ENCODE results near the gene PYGB.

The PYGB gene

DNA sequence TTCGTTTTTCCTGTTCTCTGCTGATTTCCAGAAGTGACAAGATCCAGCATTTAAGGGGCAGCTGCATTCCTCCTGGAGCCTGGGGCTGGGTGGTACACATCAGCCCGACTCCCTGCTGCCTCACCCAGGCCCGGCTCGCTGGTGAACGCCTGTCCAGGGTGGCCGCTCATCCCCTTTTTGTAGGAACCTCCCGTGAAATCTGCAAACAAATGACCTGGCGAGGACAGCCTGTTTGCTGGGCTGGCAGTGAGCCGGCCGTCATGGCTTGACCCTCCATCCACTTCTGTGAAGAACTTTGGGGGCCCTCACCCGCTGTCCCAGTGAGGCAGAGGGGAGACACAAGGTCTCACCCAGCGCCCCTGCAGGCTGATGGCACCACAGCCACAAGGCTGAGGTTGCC lies 39.0 kb downstream of the PYGB start:
- DNase-seq (ENCODE audit: insufficient read length, low spot score): no peak
- FAIRE-seq: no peak
- TF ChIP-seq SPI1 (IDR thresholded peaks at IDR 0.05; ENCODE audit: low read depth, low read length): no peak
- no peak for TF ChIP-seq POLR2A (IDR thresholded peaks at IDR 0.05; ENCODE audit: low read depth, low read length)
- TF ChIP-seq TAF1 (IDR thresholded peaks at IDR 0.05; ENCODE audit: low read depth, low read length): no peak
- no peak for TF ChIP-seq POLR2AphosphoS5 (IDR thresholded peaks at IDR 0.05; ENCODE audit: low read depth, low read length)
- TF ChIP-seq PAX5 (IDR thresholded peaks at IDR 0.05; ENCODE audit: insufficient read depth, low read length, severe bottlenecking): no peak
- no peak for TF ChIP-seq POU2F2 (IDR thresholded peaks at IDR 0.05; ENCODE audit: low read depth, low read length)

DNA sequence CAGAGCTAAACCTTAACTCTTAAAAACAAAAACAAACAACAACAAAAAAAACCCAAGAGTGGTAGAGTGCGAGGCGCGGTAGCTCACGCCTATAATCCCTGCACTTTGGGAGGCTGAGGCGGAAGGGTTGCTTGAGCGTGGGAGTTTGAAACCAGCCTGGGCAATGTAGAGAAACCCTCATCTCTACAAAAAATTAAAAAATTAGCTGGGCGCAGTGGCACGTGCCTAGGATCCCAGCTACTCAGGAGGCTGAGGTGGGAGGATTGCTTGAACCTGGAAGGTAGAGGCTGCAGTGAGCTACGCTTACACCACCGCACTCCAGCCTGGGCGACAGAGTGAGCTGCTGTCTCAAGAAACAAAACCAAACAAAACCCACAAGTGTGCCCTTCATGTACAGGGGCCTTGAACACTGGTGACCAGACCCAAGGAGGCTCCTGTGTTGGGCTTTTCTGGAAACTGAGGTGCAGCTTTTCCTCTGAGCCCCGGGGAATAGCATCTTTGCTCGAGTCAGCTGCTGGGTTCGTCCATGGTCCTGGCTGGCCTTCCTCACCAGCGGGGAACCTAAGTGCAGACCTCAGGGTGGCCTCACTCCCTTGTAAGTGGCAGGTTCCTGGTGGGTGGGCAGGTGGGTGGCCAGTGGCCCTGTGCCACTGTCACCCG lies 39.9 kb downstream of the PYGB start:
- no peak for TF ChIP-seq SPI1 (IDR thresholded peaks at IDR 0.05; ENCODE audit: low read depth, low read length)
- no peak for TF ChIP-seq TAF1 (IDR thresholded peaks at IDR 0.05; ENCODE audit: low read depth, low read length)
- TF ChIP-seq PAX5 (IDR thresholded peaks at IDR 0.05; ENCODE audit: insufficient read depth, low read length, severe bottlenecking): no peak
- TF ChIP-seq POLR2A (IDR thresholded peaks at IDR 0.05; ENCODE audit: low read depth, low read length): no peak
- no peak for TF ChIP-seq POLR2AphosphoS5 (IDR thresholded peaks at IDR 0.05; ENCODE audit: low read depth, low read length)
- no peak for DNase-seq (ENCODE audit: insufficient read length, low spot score)
- no peak for FAIRE-seq

DNA sequence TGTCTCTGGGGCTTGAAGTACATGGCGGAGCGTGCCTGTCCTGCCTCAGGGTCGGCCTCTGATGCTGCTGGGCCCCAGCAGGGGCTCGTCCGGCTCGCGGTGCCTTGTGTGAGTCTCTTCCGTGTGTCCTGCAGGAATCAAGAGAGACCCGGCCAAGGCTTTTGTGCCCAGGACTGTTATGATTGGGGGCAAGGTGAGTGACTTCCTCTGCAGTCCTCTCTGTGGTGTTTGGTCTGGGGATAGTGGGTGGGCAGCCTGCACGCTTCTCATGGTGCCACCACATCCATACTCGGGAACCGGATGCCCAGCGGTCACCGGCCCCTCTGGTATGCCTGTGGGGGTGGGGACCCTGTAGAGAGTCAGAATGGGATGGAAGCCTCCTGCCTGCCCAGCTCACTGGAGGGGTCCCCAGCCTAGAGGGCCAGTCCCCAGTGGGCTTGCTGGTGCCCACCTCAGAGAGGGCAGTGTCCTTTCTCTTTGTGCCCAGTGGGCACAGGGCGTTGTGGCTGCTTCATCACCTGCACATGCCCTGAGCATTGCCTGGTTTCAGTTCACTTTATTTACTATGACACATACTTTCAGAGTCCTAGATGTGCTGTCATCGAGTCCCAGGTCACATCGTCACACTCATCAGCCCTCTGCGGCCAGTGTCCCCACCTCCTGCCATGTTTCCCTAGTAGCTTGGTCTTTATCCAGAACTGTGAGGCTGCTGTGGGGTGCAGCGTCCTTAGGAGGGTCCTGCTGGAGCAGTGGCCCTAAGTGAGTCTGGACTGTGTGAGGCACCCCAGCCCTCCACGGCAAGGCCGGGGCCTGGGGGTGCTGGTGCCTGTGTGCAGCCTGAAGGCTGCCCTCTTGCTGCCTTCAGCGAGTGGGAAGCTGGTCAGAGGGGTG lies 40.7 kb downstream of the PYGB start:
- peak; percentile 72 for DNase-seq (ENCODE audit: insufficient read length, low spot score)
- FAIRE-seq: peak; percentile 95
- TF ChIP-seq POLR2A (IDR thresholded peaks at IDR 0.05; ENCODE audit: low read depth, low read length): no peak
- peak; percentile 98 for TF ChIP-seq SPI1 (IDR thresholded peaks at IDR 0.05; ENCODE audit: low read depth, low read length)

DNA sequence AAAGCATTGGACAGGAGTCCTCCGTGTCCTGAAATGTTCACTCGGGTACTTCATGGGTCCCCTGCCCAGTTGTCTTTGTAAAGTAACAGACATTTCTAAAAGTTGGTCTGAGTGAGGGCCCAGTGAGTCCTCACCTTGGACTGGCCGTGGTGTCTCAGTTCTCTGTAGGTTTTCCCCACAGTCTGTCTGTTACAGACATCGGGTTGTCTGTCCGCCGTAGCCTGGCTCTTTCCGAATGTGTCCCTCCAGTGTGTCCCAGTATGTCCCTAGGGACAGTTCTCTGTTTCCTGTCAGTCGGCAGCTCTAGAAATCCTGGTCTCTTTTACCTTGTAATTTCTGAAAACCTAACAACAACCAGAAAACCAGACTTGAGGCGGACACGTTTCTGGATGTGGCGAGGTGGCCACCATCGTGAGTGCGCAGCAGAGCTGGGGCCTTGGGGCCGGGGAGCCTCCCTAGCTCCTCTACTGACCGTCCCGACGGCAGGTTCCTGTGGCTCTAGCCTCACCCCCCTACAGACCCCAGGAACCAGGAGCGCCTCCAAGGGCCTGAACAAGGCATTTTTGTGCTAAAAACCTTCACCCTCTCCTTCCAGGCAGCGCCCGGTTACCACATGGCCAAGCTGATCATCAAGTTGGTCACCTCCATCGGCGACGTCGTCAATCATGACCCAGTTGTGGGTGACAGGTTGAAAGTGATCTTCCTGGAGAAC lies 42.2 kb downstream of the PYGB start:
- DNase-seq (ENCODE audit: insufficient read length, low spot score) (no peak), FAIRE-seq (no peak)
- TF ChIP-seq POLR2AphosphoS5 (IDR thresholded peaks at IDR 0.05; ENCODE audit: low read depth, low read length) (no peak), POLR2A (IDR thresholded peaks at IDR 0.05; ENCODE audit: low read depth, low read length) (no peak), POU2F2 (IDR thresholded peaks at IDR 0.05; ENCODE audit: low read depth, low read length) (no peak), PAX5 (IDR thresholded peaks at IDR 0.05; ENCODE audit: insufficient read depth, low read length, severe bottlenecking) (no peak), TAF1 (IDR thresholded peaks at IDR 0.05; ENCODE audit: low read depth, low read length) (no peak), SPI1 (IDR thresholded peaks at IDR 0.05; ENCODE audit: low read depth, low read length) (no peak)

DNA sequence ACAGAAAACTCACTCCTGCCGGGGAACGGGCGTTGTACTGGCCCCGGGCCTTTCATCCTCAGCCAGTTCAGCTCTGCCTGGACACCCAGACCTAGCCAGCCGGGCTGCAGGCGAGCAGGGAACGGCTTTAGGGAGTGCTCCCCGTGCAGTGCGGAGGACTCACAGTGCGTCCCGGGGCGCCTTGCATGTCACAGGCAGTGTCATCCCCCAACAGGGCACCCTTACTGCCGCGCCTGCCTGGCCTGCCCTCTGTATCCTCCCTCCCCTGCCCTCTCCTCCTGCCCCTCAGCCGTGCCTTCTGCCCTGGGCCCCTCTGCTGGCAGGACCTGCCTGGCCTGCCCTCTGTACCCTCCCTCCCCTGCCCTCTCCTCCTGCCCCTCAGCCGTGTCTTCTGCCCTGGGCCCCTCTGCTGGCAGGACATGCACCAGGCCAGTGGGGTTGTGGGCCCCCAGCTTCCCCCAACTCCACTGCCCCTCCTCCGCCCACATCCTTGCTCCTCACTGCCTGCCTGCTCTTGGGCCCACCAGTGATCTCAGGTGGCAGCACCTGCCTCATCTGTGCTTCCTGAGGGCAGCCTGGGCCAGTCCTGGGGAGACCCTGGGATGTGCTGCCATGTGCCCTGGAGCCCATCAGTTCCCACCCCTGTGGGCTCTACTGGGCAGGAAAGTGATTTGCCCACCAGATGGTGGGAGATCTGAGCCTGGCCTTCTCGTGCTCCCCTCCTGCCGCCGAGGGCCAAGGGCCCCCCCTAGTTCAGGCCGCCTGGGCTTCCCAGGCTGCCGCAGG lies 43.0 kb downstream of the PYGB start:
- FAIRE-seq (no peak), DNase-seq (ENCODE audit: insufficient read length, low spot score) (no peak)
- TF ChIP-seq TAF1 (IDR thresholded peaks at IDR 0.05; ENCODE audit: low read depth, low read length) (no peak), PAX5 (IDR thresholded peaks at IDR 0.05; ENCODE audit: insufficient read depth, low read length, severe bottlenecking) (no peak), POLR2A (IDR thresholded peaks at IDR 0.05; ENCODE audit: low read depth, low read length) (no peak), SPI1 (IDR thresholded peaks at IDR 0.05; ENCODE audit: low read depth, low read length) (no peak), POU2F2 (IDR thresholded peaks at IDR 0.05; ENCODE audit: low read depth, low read length) (no peak), POLR2AphosphoS5 (IDR thresholded peaks at IDR 0.05; ENCODE audit: low read depth, low read length) (no peak)

GRCh38 chr20:25291432-25292133 lies 43.7 kb downstream of the PYGB start:
- FAIRE-seq (no peak), DNase-seq (ENCODE audit: insufficient read length, low spot score) (no peak)
- no peak for TF ChIP-seq POLR2AphosphoS5 (IDR thresholded peaks at IDR 0.05; ENCODE audit: low read depth, low read length)
- TF ChIP-seq POLR2A (IDR thresholded peaks at IDR 0.05; ENCODE audit: low read depth, low read length): no peak
- TF ChIP-seq SPI1 (IDR thresholded peaks at IDR 0.05; ENCODE audit: low read depth, low read length): no peak
- no peak for TF ChIP-seq TAF1 (IDR thresholded peaks at IDR 0.05; ENCODE audit: low read depth, low read length)
- no peak for TF ChIP-seq PAX5 (IDR thresholded peaks at IDR 0.05; ENCODE audit: insufficient read depth, low read length, severe bottlenecking)
- TF ChIP-seq POU2F2 (IDR thresholded peaks at IDR 0.05; ENCODE audit: low read depth, low read length): no peak

DNA sequence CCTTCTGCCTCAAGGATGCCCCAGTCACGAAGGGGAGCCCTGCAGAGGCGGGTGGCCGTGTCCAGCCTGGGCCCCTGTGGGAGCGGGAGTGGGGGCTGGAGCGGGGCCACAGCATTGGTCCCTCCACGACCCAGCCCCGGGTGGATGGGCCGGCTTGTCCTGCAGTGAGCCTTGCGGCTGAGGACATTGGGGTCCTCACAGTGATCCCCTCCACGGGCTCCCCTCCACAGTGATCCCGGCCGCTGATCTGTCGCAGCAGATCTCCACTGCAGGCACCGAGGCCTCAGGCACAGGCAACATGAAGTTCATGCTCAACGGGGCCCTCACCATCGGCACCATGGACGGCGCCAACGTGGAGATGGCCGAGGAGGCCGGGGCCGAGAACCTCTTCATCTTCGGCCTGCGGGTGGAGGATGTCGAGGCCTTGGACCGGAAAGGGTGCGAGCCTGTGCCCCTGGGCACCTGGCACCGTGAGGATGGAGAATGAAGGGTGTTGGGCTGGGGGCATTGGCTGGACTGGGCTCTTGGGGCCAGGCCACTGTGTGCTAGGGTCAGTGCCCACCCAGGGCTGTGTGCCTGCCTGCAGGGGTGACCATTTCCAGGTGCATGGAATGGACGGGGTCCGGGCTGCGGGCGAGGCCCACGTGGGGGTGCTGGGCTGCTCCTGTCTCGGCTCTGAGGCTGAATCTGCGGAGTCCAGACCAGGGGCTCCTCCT lies 44.4 kb downstream of the PYGB start:
- no peak for TF ChIP-seq POLR2AphosphoS5 (IDR thresholded peaks at IDR 0.05; ENCODE audit: low read depth, low read length)
- TF ChIP-seq PAX5 (IDR thresholded peaks at IDR 0.05; ENCODE audit: insufficient read depth, low read length, severe bottlenecking): no peak
- TF ChIP-seq TAF1 (IDR thresholded peaks at IDR 0.05; ENCODE audit: low read depth, low read length): no peak
- no peak for TF ChIP-seq SPI1 (IDR thresholded peaks at IDR 0.05; ENCODE audit: low read depth, low read length)
- no peak for TF ChIP-seq POLR2A (IDR thresholded peaks at IDR 0.05; ENCODE audit: low read depth, low read length)
- TF ChIP-seq POU2F2 (IDR thresholded peaks at IDR 0.05; ENCODE audit: low read depth, low read length): no peak
- FAIRE-seq (no peak), DNase-seq (ENCODE audit: insufficient read length, low spot score) (no peak)

DNA sequence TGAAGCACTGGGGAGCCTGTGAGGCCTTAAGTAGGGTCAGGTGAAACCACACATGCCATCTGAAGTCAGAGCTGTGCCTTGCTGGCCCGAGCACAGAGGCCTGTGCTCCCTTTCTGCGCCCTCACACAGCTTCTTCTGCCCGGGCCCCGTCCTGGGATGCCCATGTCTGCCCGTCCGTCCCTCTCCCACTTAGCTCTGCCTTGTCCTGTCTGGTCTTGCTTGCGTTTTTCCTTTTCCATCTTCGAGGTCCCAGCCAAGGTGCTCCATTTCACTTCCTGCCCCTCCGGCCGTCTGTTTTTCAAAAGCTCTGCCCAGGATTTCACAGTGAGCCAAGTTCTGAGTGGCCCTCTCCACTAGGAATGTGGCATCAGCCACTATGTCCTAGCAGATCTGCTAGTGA lies 45.6 kb downstream of the PYGB start:
- TF ChIP-seq POLR2AphosphoS5 (IDR thresholded peaks at IDR 0.05; ENCODE audit: low read depth, low read length) (no peak), POLR2A (IDR thresholded peaks at IDR 0.05; ENCODE audit: low read depth, low read length) (no peak), PAX5 (IDR thresholded peaks at IDR 0.05; ENCODE audit: insufficient read depth, low read length, severe bottlenecking) (no peak), SPI1 (IDR thresholded peaks at IDR 0.05; ENCODE audit: low read depth, low read length) (no peak), TAF1 (IDR thresholded peaks at IDR 0.05; ENCODE audit: low read depth, low read length) (no peak), POU2F2 (IDR thresholded peaks at IDR 0.05; ENCODE audit: low read depth, low read length) (no peak)
- FAIRE-seq: no peak
- no peak for DNase-seq (ENCODE audit: insufficient read length, low spot score)
